B cell (primary cell): Measurements from ENCODE around the gene B4GALT7. TPM values are rescaled to one million over a fixed set of nuclear protein-coding genes. Genes with fewer than 3 reads are reported as not detected.
"Not testable (repeated sequence)": the region's sequence is repeated elsewhere in the genome, so short reads cannot be mapped to it uniquely, and the experiment has no call there.

ENCODE experiments used
- ATAC-seq: fragments of 200-7000 bp; cut with Tn5 transposase; one replicate; pipeline ENCODE4 v1.10.0; 2021; ENCODE audit warnings: low read depth, mild to moderate bottlenecking, moderate number of reproducible peaks, moderate library complexity
- CTCF ChIA-PET: fragments of 350-600 bp; sonication (Branson Sonifier 250); formaldehyde crosslinking; loops from one replicate; lab custom pipeline; 2021; ENCODE audit warnings: antibody characterized with exemption, inconsistent platforms; lab: Charles Lee
- POLR2A ChIA-PET: fragments of 350-600 bp; sonication (Branson Sonifier 250); formaldehyde crosslinking; loops from one replicate; lab custom pipeline; 2021; ENCODE audit warnings: antibody characterized with exemption; lab: Charles Lee
- DNase-seq: peaks from one replicate; pipeline ENCODE4 v3.0.0; 2013
- H2AFZ ChIP-seq: 2 replicates; pipeline ENCODE4 v1.6.1; 2012; ENCODE audit warnings: mild to moderate bottlenecking, low read depth, low read length; ENCODE audit not compliant: insufficient read depth, poor library complexity, severe bottlenecking
- H3K27ac ChIP-seq, 2 donors: 1 replicate in 1 of 2; 2 replicates in 1 of 2; pipeline ENCODE4 v1.5.1; 2012 to 2013; ENCODE audit warnings: low read length in 2 of 2, mild to moderate bottlenecking in 2 of 2, moderate library complexity in 1 of 2
- H3K27me3 ChIP-seq, 4 experiments: fragments of 200-600 bp in 1 of 4; sonication (generic) in 1 of 4; replicated peaks in 1 of 4; 1 replicate in 2 of 4; 2 replicates in 2 of 4; pipeline versions ENCODE4 v1.6.1 to v1.7.0; 2013 to 2016; ENCODE audit warnings: low read length in 3 of 4, mild to moderate bottlenecking in 2 of 4, mixed read lengths in 1 of 4, moderate library complexity in 1 of 4; ENCODE audit not compliant: insufficient read depth in 4 of 4, control insufficient read depth in 3 of 4; ENCODE audit errors: control extremely low read depth in 1 of 4
- H3K36me3 ChIP-seq, 2 experiments: replicated peaks in 1 of 2; 1 replicate in 1 of 2; 2 replicates in 1 of 2; pipeline versions ENCODE4 v1.6.1 to v1.7.1; 2013; ENCODE audit warnings: low read length in 1 of 2; ENCODE audit not compliant: insufficient read depth in 2 of 2, control insufficient read depth in 1 of 2; ENCODE audit errors: control extremely low read depth in 1 of 2, extremely low read depth in 1 of 2
- H3K4me1 ChIP-seq, 2 donors: fragments of 200-600 bp in 1 of 2; sonication (generic) in 1 of 2; 1 replicate in 1 of 2; 2 replicates in 1 of 2; pipeline versions ENCODE4 v1.5.1 to v1.6.1; 2013 to 2017; ENCODE audit warnings: low read length in 2 of 2; ENCODE audit not compliant: control insufficient read depth in 2 of 2, insufficient read depth in 2 of 2
- H3K4me2 ChIP-seq: replicated peaks from 2 replicates; pipeline ENCODE3; 2012; ENCODE audit warnings: mild to moderate bottlenecking, low read depth, low read length; ENCODE audit not compliant: poor library complexity, severe bottlenecking
- H3K4me3 ChIP-seq, 5 experiments: fragments of 200-600 bp in 1 of 5; sonication (generic) in 1 of 5; 1 replicate in 3 of 5; 2 replicates in 2 of 5; pipeline versions ENCODE4 v1.5.1 to v1.7.0; 2011 to 2016; ENCODE audit warnings: low read length in 4 of 5, mild to moderate bottlenecking in 4 of 5, low read depth in 2 of 5, control low read depth in 1 of 5, moderate library complexity in 1 of 5; ENCODE audit not compliant: insufficient read depth in 1 of 5; ENCODE audit errors: control extremely low read depth in 1 of 5, extremely low read depth in 1 of 5
- H3K79me2 ChIP-seq: fragments of 200-600 bp; sonication (generic); one replicate; pipeline ENCODE4 v1.6.0; 2016; ENCODE audit warnings: low read length; ENCODE audit not compliant: control insufficient read depth, insufficient read depth
- H3K9ac ChIP-seq: fragments of 200-600 bp; sonication (generic); 2 replicates; pipeline ENCODE4 v1.6.1; 2017; ENCODE audit warnings: mild to moderate bottlenecking, low read length, moderate library complexity
- H3K9me3 ChIP-seq, 3 donors: one replicate each; pipeline versions ENCODE4 v1.6.1 to v1.7.1; 2013; ENCODE audit warnings: low read length in 2 of 3; ENCODE audit not compliant: control insufficient read depth in 2 of 3, insufficient read depth in 1 of 3; ENCODE audit errors: control extremely low read depth in 1 of 3
- H4K20me1 ChIP-seq: 2 replicates; pipeline ENCODE4 v1.6.0; 2012; ENCODE audit warnings: mild to moderate bottlenecking, low read length; ENCODE audit not compliant: insufficient read depth, control insufficient read depth, poor library complexity, severe bottlenecking
- H3K27ac Mint-ChIP-seq: one replicate; pipeline ENCODE4 v1.8.0; 2021; ENCODE audit warnings: mixed read lengths
- H3K27me3 Mint-ChIP-seq: one replicate; pipeline ENCODE4 v1.8.0; 2021; ENCODE audit warnings: mixed read lengths
- H3K4me1 Mint-ChIP-seq: one replicate; pipeline ENCODE4 v1.8.0; 2021; ENCODE audit warnings: mixed read lengths
- H3K4me3 Mint-ChIP-seq: one replicate; pipeline ENCODE4 v1.8.0; 2021; ENCODE audit warnings: mixed read lengths
- H3K9me3 Mint-ChIP-seq: one replicate; pipeline ENCODE4 v1.8.0; 2022; ENCODE audit warnings: mixed read lengths; ENCODE audit not compliant: insufficient read depth
- WGBS: methylation state at CpG from one replicate; pipeline ENCODE4 v1.1.5; 2013; ENCODE audit warnings: missing lambda C conversion rate; ENCODE audit not compliant: insufficient coverage; 5-methylcytosine and 5-hydroxymethylcytosine counted together
- intact Hi-C: fragments of 100-400 bp; cut with micrococcal nuclease; formaldehyde crosslinking; loops from one replicate; pipeline ENCODE4 v1.10.0; 2022
- polyA plus RNA-seq: library from polyadenylated mRNA; depleted of rRNA; stranded (reverse); fragments of >200 nt; gene quantifications from 2 replicates; pipeline ENCODE4 v1.2.3, GENCODE V29; 2012
- total RNA-seq, 2 donors: library from RNA; stranded (reverse); fragments of 120-200 nt in 1 of 2; gene quantifications; 1 replicate in 1 of 2; 2 replicates in 1 of 2; pipeline versions ENCODE4 v1.2.3 to v1.2.4, GENCODE V29; 2013 to 2022

Gene B4GALT7
- total and polyA plus RNA-seq, 2 donors (not counting 1 experiment from before 2014, with no cell fraction given), result 27.0 to 41.8 TPM

GRCh38 chr5:177658542-177658941, 58.6 kb downstream of the B4GALT7 start:
- POLR2A ChIA-PET, H3K36me3 ChIP-seq, H3K27ac ChIP-seq, H3K4me3 Mint-ChIP-seq, H2AFZ ChIP-seq, H3K4me1 ChIP-seq, CTCF ChIA-PET, H4K20me1 ChIP-seq, H3K9me3 Mint-ChIP-seq, H3K4me2 ChIP-seq, H3K27me3 Mint-ChIP-seq, H3K4me3 ChIP-seq, H3K27me3 ChIP-seq, H3K9me3 ChIP-seq, ATAC-seq, intact Hi-C loops, H3K27ac Mint-ChIP-seq, DNase-seq, H3K9ac ChIP-seq: not testable (repeated sequence)
- peaks cover 14% of the 10 kb centered on the region for H3K79me2 ChIP-seq
- WGBS, result no CpG with 5 or more reads among the region's 3 CpGs
- H3K4me1 Mint-ChIP-seq, result peaks cover 23% of the 10 kb centered on the region

Other genes with a start within 250 kb of the B4GALT7 start
- gene LMAN2, start 248.5 kb upstream of the B4GALT7 start, total RNA-seq, result 89.4 and 99.4 TPM in 2 replicates
- gene LMAN2, start 248.5 kb upstream of the B4GALT7 start, polyA plus RNA-seq, result 82.8 and 123 TPM in 2 replicates
- gene RGS14, start 242.2 kb upstream of the B4GALT7 start, total RNA-seq, result 85.8 and 92.6 TPM in 2 replicates
- 167 and 184 TPM in 2 replicates for gene RGS14, start 242.2 kb upstream of the B4GALT7 start, polyA plus RNA-seq
- not detected in 2 replicates for gene SLC34A1, start 215.7 kb upstream of the B4GALT7 start, total RNA-seq
- 0.06 TPM in 1 of 2 replicates, not detected in the other for gene SLC34A1, start 215.7 kb upstream of the B4GALT7 start, polyA plus RNA-seq
- not detected in 2 replicates for gene PFN3, start 199.5 kb upstream of the B4GALT7 start, total RNA-seq
- not detected in 2 replicates for gene PFN3, start 199.5 kb upstream of the B4GALT7 start, polyA plus RNA-seq
- not detected in 2 replicates for gene F12, start 190.6 kb upstream of the B4GALT7 start, total RNA-seq
- gene F12, start 190.6 kb upstream of the B4GALT7 start, polyA plus RNA-seq, result 3.1 and 6.5 TPM in 2 replicates
- gene GRK6, start 173.5 kb upstream of the B4GALT7 start, total RNA-seq, result 155 and 165 TPM in 2 replicates
- 150 and 173 TPM in 2 replicates for gene GRK6, start 173.5 kb upstream of the B4GALT7 start, polyA plus RNA-seq
- 4.8 and 5.6 TPM in 2 replicates for gene PRR7, start 153.3 kb upstream of the B4GALT7 start, total RNA-seq
- gene PRR7, start 153.3 kb upstream of the B4GALT7 start, polyA plus RNA-seq, result 84.4 and 152 TPM in 2 replicates
- gene DBN1, start 126.5 kb upstream of the B4GALT7 start, total RNA-seq, result 1.4 and 2.4 TPM in 2 replicates
- 1.5 and 1.9 TPM in 2 replicates for gene DBN1, start 126.5 kb upstream of the B4GALT7 start, polyA plus RNA-seq
- 24.2 and 25.8 TPM in 2 replicates for gene PDLIM7, start 102.5 kb upstream of the B4GALT7 start, total RNA-seq
- 21.2 and 23.9 TPM in 2 replicates for gene PDLIM7, start 102.5 kb upstream of the B4GALT7 start, polyA plus RNA-seq
- 113 and 115 TPM in 2 replicates for gene DOK3, start 90.3 kb upstream of the B4GALT7 start, total RNA-seq
- 78.4 and 103 TPM in 2 replicates for gene DOK3, start 90.3 kb upstream of the B4GALT7 start, polyA plus RNA-seq
- 110 and 111 TPM in 2 replicates for gene DDX41, start 83.2 kb upstream of the B4GALT7 start, total RNA-seq
- 150 and 168 TPM in 2 replicates for gene DDX41, start 83.2 kb upstream of the B4GALT7 start, polyA plus RNA-seq
- gene FAM193B, start 45.6 kb upstream of the B4GALT7 start, total RNA-seq, result 227 and 237 TPM in 2 replicates
- gene FAM193B, start 45.6 kb upstream of the B4GALT7 start, polyA plus RNA-seq, result 301 and 351 TPM in 2 replicates
- gene TMED9, start 7.9 kb upstream of the B4GALT7 start, total RNA-seq, result 63.1 and 67.6 TPM in 2 replicates
- 54.7 and 58.8 TPM in 2 replicates for gene TMED9, start 7.9 kb upstream of the B4GALT7 start, polyA plus RNA-seq
- gene FAM153A, start 182.8 kb downstream of the B4GALT7 start, total RNA-seq, result 0.17 and 0.90 TPM in 2 replicates
- gene FAM153A, start 182.8 kb downstream of the B4GALT7 start, polyA plus RNA-seq, result 1.5 and 5.2 TPM in 2 replicates